Pancreas (tissue), 10 donors: ENCODE results near the gene ZNF536. TPM values are rescaled to one million over a fixed set of nuclear protein-coding genes. Genes with fewer than 3 reads are reported as not detected.

Experiments used
- ATAC-seq, 4 donors: fragments of 200-7000 bp; cut with Tn5 transposase; one replicate each; pipeline versions ENCODE4 v1.8.0 to v1.9.1; 2020; ENCODE audit warnings: mild to moderate bottlenecking in 4 of 4, moderate library complexity in 4 of 4
- DNase-seq, 6 donors: peaks; one replicate each; pipeline ENCODE4 v3.0.0-alpha.2; 2020
- FAIRE-seq: peaks from 2 replicates; lab custom pipeline; 2012; peaks lifted over from hg19 to GRCh38; lab: Jason Lieb, UNC
- H3K27ac ChIP-seq, 4 donors: fragments of 200-600 bp; sonication (generic); 1 replicate in 3 of 4; 2 replicates in 1 of 4; pipeline versions ENCODE4 v1.5.0 to v1.8.0; 2020
- H3K27me3 ChIP-seq, 4 donors: fragments of 200-600 bp; one replicate each; pipeline ENCODE4 v1.8.0; 2021
- H3K36me3 ChIP-seq, 3 donors: fragments of 200-600 bp; sonication (generic) in 1 of 3; one replicate each; pipeline versions ENCODE4 v1.5.0 to v1.8.0; 2020 to 2021
- H3K4me1 ChIP-seq, 3 donors: fragments of 200-600 bp; one replicate each; pipeline ENCODE4 v1.8.0; 2021
- H3K4me3 ChIP-seq, 4 donors: fragments of 200-600 bp; sonication (generic) in 2 of 4; one replicate each; pipeline versions ENCODE4 v1.5.0 to v1.8.0; 2020 to 2021
- H3K9me3 ChIP-seq, 4 donors: fragments of 200-600 bp; one replicate each; pipeline ENCODE4 v1.8.0; 2021
- CTCF ChIP-seq, 4 donors: fragments of 200-600 bp; sonication (generic) in 3 of 4; IDR thresholded peaks; one replicate each; pipeline versions ENCODE4 v1.5.0 to v1.8.0; 2021; ENCODE audit warnings: antibody characterized with exemption in 4 of 4
- WGBS, 2 donors: extraction: QIAGEN DNeasy Blood & Tissue Kit; methylation state at CpG; one replicate each; pipeline ENCODE4 v1.1.7; 2013; 5-methylcytosine and 5-hydroxymethylcytosine counted together
- intact Hi-C, 3 donors: fragments of 100-400 bp; cut with DNase I; formaldehyde crosslinking; loops; one replicate each; pipeline versions ENCODE4 v1.11.1 to v1.14.2; 2022
- polyA plus RNA-seq, 2 donors: library from polyadenylated mRNA; stranded (reverse); fragments of 200-250 nt; gene quantifications; one replicate each; pipeline ENCODE4 v1.2.3, GENCODE V29; 2013
- total RNA-seq, 6 donors: library from RNA; stranded (reverse); fragmentation: NEBNext Ultra II Directional in 4 of 6; extraction: Animal tissue kit (Norgen Biotek cat#: 25700) in 4 of 6; gene quantifications; one replicate each; pipeline versions ENCODE4 v1.2.1 to v1.2.4, GENCODE V29; 2021 to 2023
- donor health status: healthy with polysubstance abuse.
- donor health status: DM: no; HTN: no; CAD: no; lungs with moderate emphysema.
- donor health status: DM: no; HTN: no; CAD: no.
- donor health status: control.
- donor health status: control.
- donor health status: Bipolar disorder and iron deficiency.
- donor health status: DM: yes; HTN: yes; CAD: no.
- donor health status: DM: no; HTN: no; CAD: no.
- donor health status: DM: no; HTN: no; CAD: no.
- donor health status: DM: yes; HTN: yes; CAD: no.

Gene ZNF536
- total and polyA plus RNA-seq, 8 donors: 0.06 to 1.7 (median 0.13) TPM

GRCh38 chr19:30439310-30439709, 67.1 kb downstream of the ZNF536 start:
- FAIRE-seq (no peak), DNase-seq (no peak), ATAC-seq (no peak)
- Histone ChIP-seq H3K4me1 (no peaks in the 10 kb centered on the region), H3K36me3 (no peaks in the 10 kb centered on the region), H3K27me3 (no peaks in the 10 kb centered on the region), H3K4me3 (no peak overlapping the region), H3K27ac (no peak overlapping the region), H3K9me3 (no peaks in the 10 kb centered on the region)
- no peak for TF ChIP-seq CTCF (IDR thresholded peaks at IDR 0.05)
- 59 to 60% methylated on average over 12 of the region's 12 CpGs for WGBS, 2 donors
- intact Hi-C loops: no loop called here

- Histone ChIP-seq H3K27ac (no peak overlapping the region), H3K4me1 (no peaks in the 10 kb centered on the region), H3K36me3 (no peaks in the 10 kb centered on the region), H3K9me3 (no peaks in the 10 kb centered on the region), H3K4me3 (no peak overlapping the region), H3K27me3 (no peaks in the 10 kb centered on the region)
- intact Hi-C loops: no loop called here
- 61% methylated on average over 4 of the region's 4 CpGs for WGBS, 2 donors
- no peak for ATAC-seq
- FAIRE-seq: no peak
- no peak for TF ChIP-seq CTCF (IDR thresholded peaks at IDR 0.05)
- no peak for DNase-seq
Observed at GRCh38 chr19:30441011-30441410, 68.8 kb downstream of the ZNF536 start.

- no peak for ATAC-seq
- TF ChIP-seq CTCF (IDR thresholded peaks at IDR 0.05): no peak
- no peaks in the 10 kb centered on the region for H3K27me3 ChIP-seq
- no peaks in the 10 kb centered on the region for H3K4me1 ChIP-seq
- no peak overlapping the region for H3K4me3 ChIP-seq
- H3K27ac ChIP-seq: no peak overlapping the region
- H3K9me3 ChIP-seq: no peaks in the 10 kb centered on the region
- 55 to 66% methylated on average over 4 of the region's 4 CpGs for WGBS, 2 donors
- DNase-seq: no peak
- no peak for FAIRE-seq
- intact Hi-C loops: no loop called here
- no peaks in the 10 kb centered on the region for H3K36me3 ChIP-seq
Observed at GRCh38 chr19:30442674-30443073, 70.5 kb downstream of the ZNF536 start.

GRCh38 chr19:30443531-30444252, 71.5 kb downstream of the ZNF536 start:
- Histone ChIP-seq H3K4me1 (no peaks in the 10 kb centered on the region), H3K27ac (no peak overlapping the region), H3K27me3 (no peaks in the 10 kb centered on the region), H3K4me3 (no peak overlapping the region), H3K36me3 (no peaks in the 10 kb centered on the region), H3K9me3 (no peaks in the 10 kb centered on the region)
- 86 to 96% methylated on average over 48 to 50 of the region's 50 CpGs for WGBS, 2 donors
- intact Hi-C loops: no loop called here
- DNase-seq: no peak
- no peak for FAIRE-seq
- no peak for TF ChIP-seq CTCF (IDR thresholded peaks at IDR 0.05)
- no peak for ATAC-seq

GRCh38 chr19:30444253-30444671, 72.1 kb downstream of the ZNF536 start:
- ATAC-seq (no peak), DNase-seq (no peak), FAIRE-seq (no peak)
- no peak overlapping the region for H3K4me3 ChIP-seq
- H3K9me3 ChIP-seq: no peaks in the 10 kb centered on the region
- TF ChIP-seq CTCF (IDR thresholded peaks at IDR 0.05): no peak
- no peaks in the 10 kb centered on the region for H3K36me3 ChIP-seq
- H3K27ac ChIP-seq: no peak overlapping the region
- intact Hi-C loops: no loop called here
- no peaks in the 10 kb centered on the region for H3K4me1 ChIP-seq
- 86 to 95% methylated on average over 37 of the region's 37 CpGs for WGBS, 2 donors
- H3K27me3 ChIP-seq: no peaks in the 10 kb centered on the region
